SHP77 (cell line): ENCODE data around the gene CDC14B.
"Not testable (repeated sequence)": the region's sequence is repeated elsewhere in the genome, so short reads cannot be mapped to it uniquely, and the experiment has no call there.

Experiments
- DNase-seq, 2 experiments: peaks; one replicate each; lab custom pipeline; 2025; lab: John Stamatoyannopoulos, UW

Gene CDC14B

GRCh38 chr9:96619491-96620180 lies at the start of gene CDC14B:
CDC14B (minus strand) TSS chr9:96619843; CDS start chr9:96619378, 465 bp downstream.
- peak; percentile 80 to 93 for DNase-seq

- no peak for DNase-seq
Measured at GRCh38 chr9:96668868-96669534, 49.4 kb upstream of the CDC14B start.

GRCh38 chr9:96667363-96667728 lies 47.7 kb upstream of the CDC14B start:
- no peak for DNase-seq

GRCh38 chr9:96666653-96667362 lies 47.2 kb upstream of the CDC14B start:
- peak; percentile 20 to 31 for DNase-seq

- DNase-seq, result no peak
Measured at GRCh38 chr9:96665789-96666188, 46.1 kb upstream of the CDC14B start.

GRCh38 chr9:96663506-96664120 lies 44.0 kb upstream of the CDC14B start:
- DNase-seq, result no peak

- no peak for DNase-seq
Measured at GRCh38 chr9:96661711-96662110, 42.1 kb upstream of the CDC14B start.

DNA sequence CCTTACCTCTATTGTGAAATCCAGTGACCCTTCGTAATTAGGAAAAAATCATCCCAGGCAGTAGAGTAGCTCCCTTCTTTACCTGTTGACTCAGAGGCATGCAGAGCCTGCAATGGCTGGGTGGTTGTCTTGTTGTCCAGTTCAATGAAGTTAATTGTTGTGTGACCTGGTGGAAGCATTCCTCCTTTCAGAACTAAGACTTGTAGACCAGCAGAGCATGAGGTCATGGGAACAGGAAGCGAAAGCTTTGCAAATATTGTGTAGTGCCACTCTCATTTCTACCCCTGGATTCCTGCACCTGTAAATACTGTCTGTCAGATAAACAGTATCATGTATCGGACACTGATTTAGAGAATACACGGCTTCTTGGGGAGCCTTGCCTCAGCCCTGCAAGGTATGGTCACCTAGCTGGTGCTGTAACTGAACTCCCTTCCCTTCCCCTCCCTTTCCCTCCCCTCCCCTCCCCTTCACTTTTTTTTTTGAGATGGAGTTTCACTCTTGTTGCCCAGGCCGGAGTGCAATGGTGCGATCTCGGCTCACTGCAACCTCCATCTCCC lies 41.1 kb upstream of the CDC14B start:
- DNase-seq, result no peak

DNA sequence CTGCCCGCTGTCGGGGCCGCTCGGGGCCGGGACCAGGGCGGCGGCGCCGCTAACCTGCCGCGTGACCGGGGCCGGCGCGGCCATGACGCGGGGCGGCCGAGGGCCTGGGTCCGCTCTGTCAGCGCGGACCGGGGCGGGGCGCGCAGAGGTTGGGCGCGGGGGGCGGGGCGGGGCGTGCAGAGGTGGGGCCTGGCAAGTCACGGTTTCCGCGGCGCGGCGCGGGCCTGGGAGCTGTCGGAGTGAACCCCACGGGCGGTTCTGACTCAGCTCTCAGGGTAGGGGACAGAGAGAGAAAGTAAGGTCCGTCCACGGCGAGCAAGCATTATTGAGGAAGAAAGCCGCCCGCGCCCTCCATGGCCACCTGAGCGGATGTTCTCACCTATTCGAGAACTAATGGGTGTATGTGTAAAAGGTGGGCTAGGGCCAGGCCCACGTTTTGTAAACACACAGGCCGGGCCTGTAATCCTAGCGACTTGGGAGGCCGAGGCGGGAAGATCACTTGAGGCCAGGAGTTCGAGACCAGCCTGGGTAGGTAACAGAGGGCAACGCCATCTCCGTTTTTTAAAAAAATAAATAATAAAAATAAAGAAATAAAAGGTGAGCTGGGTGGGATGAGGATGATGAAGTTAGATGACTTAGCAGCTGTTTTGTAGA lies 35.7 kb upstream of the CDC14B start, which contains the start of gene PRXL2C:
TSS of gene PRXL2C (minus strand) at position 120 of the 654 bp plus-strand sequence. CDS start at position 84, 36 bp downstream.
- peak; percentile 38 to 63 for DNase-seq

DNA sequence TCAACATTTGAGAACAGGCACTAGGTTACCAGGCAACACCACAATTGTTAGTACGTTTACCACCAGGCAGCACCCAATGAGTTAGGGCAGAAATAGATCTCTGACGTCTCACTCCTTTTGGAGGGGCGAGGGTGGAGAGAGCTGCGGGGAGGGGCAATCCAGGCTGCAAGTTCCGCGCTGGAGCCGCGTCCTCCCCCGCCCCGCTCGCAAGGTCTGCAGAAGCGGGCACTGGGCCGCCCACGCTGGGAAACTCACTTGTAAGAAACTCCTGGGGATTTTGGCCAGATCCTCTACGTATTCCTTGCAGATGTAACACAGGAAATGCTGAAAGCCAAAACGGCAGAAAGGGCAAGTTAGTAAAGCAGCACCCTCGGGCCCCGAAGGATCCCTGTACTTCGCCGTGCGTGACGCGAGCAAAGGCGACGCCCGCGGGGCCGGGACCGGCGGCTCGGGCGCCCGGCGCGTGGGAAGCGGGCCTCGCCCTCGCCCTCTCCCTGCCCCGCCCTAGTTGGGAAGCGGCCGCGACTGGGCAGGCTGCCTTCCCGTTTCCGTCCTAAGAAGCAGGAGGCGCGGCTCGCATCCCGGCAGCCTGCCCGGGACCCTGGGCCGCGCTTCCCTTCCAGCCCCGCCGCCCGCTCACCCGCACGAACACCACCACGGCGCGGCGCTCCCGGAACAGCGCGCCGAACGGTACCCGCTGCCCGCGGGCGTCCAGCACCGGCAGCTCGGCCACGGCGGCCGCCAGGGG lies 35.0 kb upstream of the CDC14B start:
- peak; percentile 72 to 75 for DNase-seq

GRCh38 chr9:96651626-96652025 lies 32.0 kb upstream of the CDC14B start:
- peak; percentile 8 to 19 for DNase-seq

GRCh38 chr9:96649620-96650324 lies 30.1 kb upstream of the CDC14B start:
- no peak for DNase-seq

GRCh38 chr9:96646081-96646991 lies 26.7 kb upstream of the CDC14B start:
- no peak for DNase-seq

DNA sequence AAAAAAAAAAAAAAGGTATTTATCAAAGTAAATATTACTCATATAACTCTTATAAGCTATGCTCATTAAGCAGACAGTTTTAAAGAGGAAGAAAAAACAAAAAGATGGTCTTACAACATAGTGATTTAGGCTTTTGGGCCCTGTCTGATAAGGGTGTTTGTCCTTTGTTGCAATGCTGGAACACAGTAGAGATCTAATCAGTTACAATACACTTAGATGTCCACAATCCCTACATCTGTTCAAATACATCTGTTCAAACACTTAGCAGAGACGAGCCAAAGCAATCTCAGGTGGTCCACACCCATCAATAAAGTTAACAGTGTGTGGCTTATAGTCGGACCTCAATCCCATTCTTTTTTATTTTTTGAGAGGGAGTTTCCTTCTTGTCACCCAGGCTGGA lies 24.5 kb upstream of the CDC14B start:
- peak; percentile 78 to 86 for DNase-seq

GRCh38 chr9:96641514-96641913 lies 21.9 kb upstream of the CDC14B start:
- no peak for DNase-seq

DNA sequence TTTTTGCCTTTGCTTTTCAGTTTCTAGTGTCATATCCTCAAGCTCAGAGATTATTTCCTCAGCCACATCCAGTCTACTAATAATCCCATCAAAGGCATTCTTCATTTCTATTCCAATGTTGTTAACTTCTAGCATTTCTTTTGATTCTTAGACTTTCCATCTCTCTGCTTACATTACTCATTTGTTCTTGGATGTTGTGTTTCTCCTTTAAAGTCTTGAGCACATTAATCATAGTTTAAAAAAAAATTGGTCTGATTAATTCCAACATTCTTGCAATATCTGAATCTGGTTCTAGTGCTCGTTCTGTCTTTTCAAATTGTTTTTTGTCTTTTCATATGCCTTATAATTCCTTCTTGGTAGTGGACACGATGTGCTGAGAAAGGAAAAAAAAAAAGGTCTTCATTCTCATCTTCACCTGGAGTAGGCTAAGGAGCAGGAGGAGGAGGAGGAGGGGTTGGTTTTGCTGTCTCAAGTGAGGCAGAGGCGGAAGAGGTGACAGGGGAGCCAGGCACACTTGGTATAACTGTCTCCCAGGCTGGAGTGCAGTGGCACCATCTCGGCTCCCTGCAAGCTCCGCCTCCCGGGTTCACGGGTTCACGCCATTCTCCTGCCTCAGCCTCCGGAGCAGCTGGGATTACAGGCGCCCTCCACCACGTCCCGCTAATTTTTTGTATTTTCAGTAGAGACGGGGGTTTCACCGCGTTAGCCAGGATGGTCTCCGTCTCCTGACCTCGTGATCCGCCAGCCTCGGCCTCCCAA lies 19.1 kb upstream of the CDC14B start:
- DNase-seq, result no peak

DNA sequence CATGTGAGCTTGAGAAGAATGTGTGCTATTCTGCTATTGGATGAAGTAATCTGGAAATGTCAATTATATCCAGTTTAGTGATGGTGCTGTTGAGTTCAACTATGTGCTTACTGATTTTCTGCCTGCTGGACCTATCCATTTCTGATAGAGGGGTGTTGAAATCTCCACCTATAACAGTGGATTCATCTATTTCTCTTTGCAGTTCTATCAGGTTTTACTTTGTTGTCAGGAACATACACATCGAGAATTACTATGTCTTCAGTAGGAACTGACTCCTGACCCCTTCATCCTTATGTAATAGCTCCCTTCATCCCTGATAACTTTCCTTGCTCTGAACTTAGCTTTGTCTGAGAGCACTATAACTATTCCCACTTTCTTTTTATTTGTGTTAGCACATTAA lies 16.7 kb upstream of the CDC14B start:
- DNase-seq, result no peak

- not testable (repeated sequence) for DNase-seq
Measured at GRCh38 chr9:96633579-96633978, 13.9 kb upstream of the CDC14B start.
